Esophagus mucosa (tissue), 1 donor: ENCODE results near the gene CORO7. TPM values are rescaled to one million over a fixed set of nuclear protein-coding genes. Genes with fewer than 3 reads are reported as not detected.

ENCODE experiments used
- total RNA-seq: library from RNA; stranded (reverse); gene quantifications from one replicate; pipeline ENCODE4 v1.2.4, GENCODE V29; 2023
- donor health status: DM: yes; HTN: yes; CAD: no.

CORO7 gene
- total RNA-seq, 1 donor from 2014 or later = 7.9 TPM

Other genes starting within 250 kb of the CORO7 start
- 0.16 TPM for gene SRL, start 174.5 kb downstream of the CORO7 start, total RNA-seq
- 11.6 TPM for gene TFAP4, start 143.6 kb downstream of the CORO7 start, total RNA-seq
- gene GLIS2, start 100.5 kb downstream of the CORO7 start, total RNA-seq = 0.80 TPM
- gene PAM16, start 65.3 kb downstream of the CORO7 start, total RNA-seq = 34.3 TPM
- 16.6 TPM for gene VASN, start 44.7 kb downstream of the CORO7 start, total RNA-seq
- 40.2 TPM for gene DNAJA3, start 9.3 kb upstream of the CORO7 start, total RNA-seq
- gene NMRAL1, start 58.0 kb upstream of the CORO7 start, total RNA-seq = 35.2 TPM
- 46.6 TPM for gene HMOX2, start 59.8 kb upstream of the CORO7 start, total RNA-seq
- 18.9 TPM for gene CDIP1, start 122.2 kb upstream of the CORO7 start, total RNA-seq
- gene C16orf96, start 139.7 kb upstream of the CORO7 start, total RNA-seq = 0.04 TPM
- gene UBALD1, start 198.3 kb upstream of the CORO7 start, total RNA-seq = 12.7 TPM
- 19.2 TPM for gene MGRN1, start 208.2 kb upstream of the CORO7 start, total RNA-seq